ENCODE measurements around the gene TYW5.
A peak's percentile ranks its signal among the peaks of the same experiment; 100 is the strongest.
"Not testable (repeated sequence)": the region's sequence is repeated elsewhere in the genome, so short reads cannot be mapped to it uniquely, and the experiment has no call there.

The TYW5 gene

DNA sequence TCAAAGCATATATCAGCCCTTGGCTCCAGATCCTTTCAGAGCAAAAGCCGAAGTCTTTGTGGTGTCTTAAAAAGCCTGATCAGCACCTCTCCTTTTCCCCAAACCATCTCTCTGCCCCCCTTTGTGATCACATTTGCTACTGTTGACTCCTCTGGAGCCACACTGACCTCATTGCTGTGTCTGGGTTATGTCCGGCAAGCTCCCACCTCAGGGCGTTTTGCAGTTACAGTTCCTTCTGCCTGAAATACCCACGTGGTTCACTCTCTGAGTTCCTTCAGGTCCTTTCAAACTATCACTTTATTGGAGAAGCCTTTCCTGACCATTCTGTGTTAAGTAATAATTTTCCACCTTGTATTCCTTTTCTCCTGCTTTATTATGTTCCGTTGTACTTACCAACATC is 32.4 kb downstream of the TYW5 start:
- DNase-seq (ENCODE audit: insufficient read length, low spot score) (no peak), FAIRE-seq (peak; percentile 33)
- no peak for TF ChIP-seq POLR2A (IDR thresholded peaks at IDR 0.05; ENCODE audit: low read depth, low read length)

DNA sequence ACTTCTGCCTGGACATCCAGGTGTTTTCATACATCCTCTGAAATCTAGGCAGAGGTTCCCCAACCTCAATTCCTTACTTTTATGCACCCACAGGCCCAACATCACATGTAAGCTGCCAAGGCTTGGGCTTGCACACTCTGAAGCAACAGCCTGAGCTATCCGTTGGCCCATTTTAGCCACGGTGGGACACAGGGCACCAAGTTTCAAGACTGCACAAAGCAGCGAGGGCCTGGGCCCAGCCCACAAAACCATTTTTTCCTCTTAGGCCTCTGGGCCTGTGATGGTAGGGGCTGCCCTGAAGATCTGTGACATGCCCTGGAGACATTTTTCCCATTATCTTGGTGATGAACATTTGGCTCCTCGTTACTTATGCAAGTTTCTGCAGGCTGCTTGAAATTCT is 38.3 kb downstream of the TYW5 start:
- DNase-seq (ENCODE audit: insufficient read length, low spot score) (no peak), FAIRE-seq (no peak)
- no peak for TF ChIP-seq POLR2A (IDR thresholded peaks at IDR 0.05; ENCODE audit: low read depth, low read length)

DNA sequence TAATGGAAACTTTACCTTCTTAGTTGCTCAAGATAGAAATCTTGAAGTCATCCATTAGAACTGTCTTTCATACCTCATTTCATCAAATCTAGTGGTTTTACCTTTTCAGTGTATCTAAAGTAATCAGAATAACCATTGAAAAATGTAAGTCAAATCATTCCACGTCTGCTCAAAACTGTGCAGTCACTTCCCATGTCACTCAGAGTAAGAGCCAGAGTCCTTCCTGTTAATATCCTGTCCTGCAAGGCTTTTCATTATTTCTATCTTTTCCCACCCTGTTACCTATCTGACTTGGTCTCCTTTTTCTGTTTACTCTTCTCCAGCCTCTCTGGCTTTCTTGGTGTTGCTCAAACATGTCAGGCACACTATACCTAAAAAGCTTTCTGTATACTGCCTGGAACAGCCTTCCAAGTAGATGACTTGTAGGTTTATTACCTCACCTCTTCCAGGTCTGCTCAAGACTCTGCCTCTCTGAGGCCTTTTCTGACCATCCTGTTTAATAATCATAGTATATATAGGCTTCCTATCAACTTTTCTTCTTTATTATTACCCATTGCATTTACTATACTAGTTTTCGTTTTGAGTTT is 40.8 kb downstream of the TYW5 start:
- no peak for DNase-seq (ENCODE audit: insufficient read length, low spot score)
- no peak for FAIRE-seq
- no peak for TF ChIP-seq POLR2A (IDR thresholded peaks at IDR 0.05; ENCODE audit: low read depth, low read length)

DNA sequence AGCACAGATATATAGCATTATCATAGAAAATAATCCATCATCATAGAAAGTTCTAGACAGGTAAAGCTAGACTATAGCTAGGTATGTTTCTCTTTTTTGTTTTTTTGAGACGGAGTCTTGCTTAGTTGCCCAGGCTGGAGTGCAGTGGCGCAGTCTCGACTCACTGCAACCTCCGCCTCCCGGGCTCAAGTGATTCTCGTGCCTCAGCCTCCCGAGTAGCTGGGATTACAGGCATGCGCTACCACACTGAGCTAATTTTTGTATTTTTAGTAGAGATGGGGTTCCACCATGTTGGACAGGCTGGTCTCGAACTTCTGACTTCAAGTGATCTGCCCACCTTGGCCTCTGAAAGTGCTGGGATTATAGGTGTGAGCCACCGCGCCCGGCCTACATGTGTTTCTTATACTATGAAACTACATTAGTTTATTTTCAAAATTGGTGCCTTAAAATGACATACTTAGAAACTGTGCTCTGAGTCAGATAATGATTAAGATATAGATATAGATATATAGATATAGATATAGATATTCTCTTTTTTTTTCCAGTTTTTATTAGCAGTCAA is 42.7 kb downstream of the TYW5 start:
- not testable (repeated sequence) for DNase-seq (ENCODE audit: insufficient read length, low spot score); FAIRE-seq

DNA sequence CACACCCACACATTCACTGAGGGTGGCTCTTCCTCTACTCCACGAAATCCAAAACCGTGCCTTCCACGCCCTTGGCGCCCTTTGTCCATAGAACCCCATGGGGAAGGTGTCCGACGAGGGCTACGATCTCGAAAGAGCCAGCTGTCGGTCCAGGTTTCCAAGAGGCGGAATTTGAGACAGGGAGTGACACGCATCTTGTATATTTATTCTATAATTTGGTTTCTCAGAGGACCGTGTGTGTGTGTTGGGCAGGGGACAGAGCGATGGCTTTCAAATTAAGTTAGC is 43.5 kb downstream of the TYW5 start:
- no peak for TF ChIP-seq POLR2A (IDR thresholded peaks at IDR 0.05; ENCODE audit: low read depth, low read length)
- no peak for DNase-seq (ENCODE audit: insufficient read length, low spot score)
- FAIRE-seq = no peak

DNA sequence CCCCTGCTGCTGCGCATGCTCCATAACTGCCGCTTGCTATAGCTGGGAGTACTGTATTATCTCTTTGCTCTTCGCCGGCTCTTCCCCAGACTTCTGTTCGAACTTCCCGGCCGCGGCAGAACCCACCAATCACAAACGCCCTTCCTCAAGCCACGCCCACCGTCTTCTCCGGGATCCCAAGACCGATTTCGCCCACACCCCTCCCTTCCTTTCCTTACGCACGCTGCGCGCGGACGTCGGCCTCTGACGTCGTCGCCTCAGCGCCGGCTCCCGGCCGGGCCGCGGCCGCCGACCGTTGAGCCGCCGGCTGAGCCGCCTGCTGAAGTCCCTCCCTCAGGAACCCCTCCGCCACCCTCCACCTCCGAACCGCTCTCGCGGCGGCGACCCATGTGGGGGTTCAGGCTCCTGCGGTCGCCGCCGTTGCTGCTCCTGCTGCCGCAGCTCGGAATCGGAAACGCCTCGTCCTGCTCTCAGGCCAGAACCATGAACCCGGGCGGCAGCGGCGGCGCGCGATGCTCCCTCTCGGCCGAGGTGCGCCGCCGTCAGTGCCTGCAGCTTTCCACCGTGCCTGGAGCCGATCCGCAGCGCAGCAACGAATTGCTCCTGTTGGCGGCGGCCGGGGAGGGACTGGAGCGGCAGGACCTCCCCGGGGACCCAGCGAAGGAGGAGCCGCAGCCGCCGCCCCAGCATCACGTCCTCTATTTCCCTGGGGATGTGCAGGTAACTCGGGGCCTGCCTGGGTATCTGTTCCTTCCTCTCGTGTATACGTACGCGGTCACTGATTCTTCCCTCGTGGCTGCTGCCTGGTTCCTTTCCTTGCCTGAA is 44.0 kb downstream of the TYW5 start, which contains the start of gene C2orf69:
C2orf69 (plus strand) TSS at position 242 of the 825 bp plus-strand sequence; CDS start at position 388, 146 bp downstream.
- peak; percentile 70 for DNase-seq (ENCODE audit: insufficient read length, low spot score)
- FAIRE-seq = peak; percentile 93
- peak; percentile 76 for TF ChIP-seq POLR2A (IDR thresholded peaks at IDR 0.05; ENCODE audit: low read depth, low read length)

DNA sequence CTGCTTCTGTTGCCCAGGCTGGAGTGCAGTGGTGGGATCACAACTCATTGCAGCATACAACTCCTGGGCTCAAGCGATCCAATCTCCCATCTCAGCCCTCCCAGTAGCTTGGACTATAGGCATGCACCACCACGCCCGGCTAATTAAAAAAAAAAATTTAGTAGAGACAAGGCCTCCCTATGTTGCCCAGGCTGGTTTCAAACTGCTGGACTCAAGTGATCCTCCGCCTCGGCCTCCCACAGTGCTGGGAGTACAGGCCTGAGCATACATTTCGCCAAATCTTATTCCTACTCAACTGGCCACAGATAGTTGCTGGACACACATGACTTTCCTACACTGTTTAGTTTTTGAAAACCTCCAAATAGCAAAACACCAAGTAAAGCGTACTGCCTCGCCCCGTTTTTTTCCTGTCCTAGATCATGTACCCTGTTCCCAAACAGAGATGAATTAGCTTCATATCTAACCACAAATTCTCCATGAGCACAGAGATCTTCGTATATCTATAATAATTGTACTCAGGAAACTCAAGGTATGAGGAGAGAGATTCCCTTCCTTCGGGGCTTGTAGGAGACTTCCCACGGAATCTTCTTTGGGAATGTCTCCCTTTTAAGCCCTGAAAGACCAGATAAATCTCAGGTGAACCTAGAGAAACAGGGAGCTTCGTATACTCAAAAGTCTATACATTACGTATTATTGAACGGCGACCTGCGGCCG is 44.8 kb downstream of the TYW5 start:
- peak; percentile 57 for FAIRE-seq

DNA sequence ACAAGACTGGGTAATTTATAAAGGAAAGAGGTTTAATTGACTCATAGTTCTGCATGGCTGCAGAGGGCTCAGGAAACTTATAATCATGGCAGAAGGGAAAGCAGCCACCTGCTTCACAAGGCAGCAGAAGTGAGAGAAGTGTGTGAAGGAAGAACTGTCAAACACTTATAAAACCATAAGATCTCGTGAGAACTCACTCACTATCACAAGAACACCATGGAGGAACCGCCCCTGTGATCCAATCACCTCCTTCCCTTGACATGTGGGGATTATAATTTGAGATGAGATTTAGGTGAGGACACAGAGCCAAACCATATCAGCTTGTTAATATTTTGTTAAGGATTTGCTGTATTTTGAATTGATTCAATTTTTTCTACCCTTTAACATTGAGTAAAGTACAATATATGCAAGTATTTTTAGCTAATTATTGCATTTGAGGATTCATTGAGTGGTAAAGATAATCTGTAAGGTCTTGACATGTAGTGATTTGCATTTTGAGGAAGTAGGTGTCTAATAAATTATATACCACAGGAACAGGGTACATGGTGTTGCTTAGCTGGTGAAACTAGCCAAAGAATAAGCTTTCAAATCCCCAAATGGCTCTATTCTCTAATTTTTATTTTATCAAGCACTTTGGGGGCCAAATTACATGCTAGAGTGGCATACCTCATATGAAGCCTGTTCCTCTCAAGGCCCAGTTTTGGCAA is 48.1 kb downstream of the TYW5 start:
- TF ChIP-seq POLR2A (IDR thresholded peaks at IDR 0.05; ENCODE audit: low read depth, low read length) = no peak

More for the DNA sequence above, 44.8 kb downstream of the TYW5 start:
- DNase-seq (ENCODE audit: insufficient read length, low spot score) = no peak
- no peak for TF ChIP-seq POLR2A (IDR thresholded peaks at IDR 0.05; ENCODE audit: low read depth, low read length)

DNA sequence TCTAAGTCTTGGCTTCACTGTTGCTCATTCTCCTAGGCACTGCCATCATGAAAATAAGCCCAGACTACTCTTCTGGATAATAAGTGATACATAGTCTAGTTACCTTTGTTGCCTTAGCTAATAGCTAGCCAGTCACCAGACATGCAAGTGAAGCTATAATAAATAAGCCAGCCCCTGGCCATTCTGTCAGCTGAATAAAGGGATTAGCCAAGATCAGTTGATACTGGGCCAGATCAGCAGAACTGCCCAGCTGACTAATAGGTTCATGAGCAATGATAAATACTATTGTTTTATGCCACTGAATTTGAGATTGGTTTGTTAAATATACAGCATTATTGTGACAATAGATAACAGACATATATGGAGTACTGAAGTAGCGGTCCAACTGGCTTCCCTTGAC is 52.2 kb downstream of the TYW5 start:
- DNase-seq (ENCODE audit: insufficient read length, low spot score) (no peak), FAIRE-seq (no peak)
- TF ChIP-seq POLR2A (IDR thresholded peaks at IDR 0.05; ENCODE audit: low read depth, low read length) = no peak

More for the DNA sequence above, 48.1 kb downstream of the TYW5 start:
- DNase-seq (ENCODE audit: insufficient read length, low spot score) = no peak
- no peak for FAIRE-seq

DNA sequence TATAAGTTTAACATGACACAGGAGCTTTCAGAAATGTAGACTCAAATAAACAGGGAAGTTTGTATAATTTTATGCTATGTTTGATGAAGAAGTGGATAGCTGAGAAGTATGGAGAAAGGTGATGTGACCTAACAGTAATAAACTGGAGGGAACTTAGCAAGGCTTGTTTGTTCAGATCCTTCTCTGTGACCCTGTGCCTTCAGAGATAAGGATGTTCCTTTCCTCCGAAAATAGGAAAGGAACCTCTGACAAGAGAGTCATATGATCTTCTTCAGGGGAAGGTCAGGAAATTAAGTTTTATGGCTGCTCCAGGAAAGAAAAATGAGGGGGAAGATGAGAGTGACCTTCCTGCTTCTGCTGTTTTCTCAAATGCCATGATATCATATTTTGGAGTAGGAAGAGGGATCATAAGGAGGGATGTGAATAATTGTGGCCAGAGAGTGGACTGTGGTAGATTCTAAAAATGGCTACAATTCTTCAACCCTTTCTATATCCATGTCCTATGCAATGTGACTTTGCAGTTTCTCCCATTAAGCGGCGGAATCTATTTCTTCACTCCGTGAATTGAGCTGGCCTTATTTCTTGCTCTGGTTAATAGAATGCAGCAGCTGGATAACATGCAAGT is 52.7 kb downstream of the TYW5 start:
- FAIRE-seq = no peak
- no peak for DNase-seq (ENCODE audit: insufficient read length, low spot score)
- no peak for TF ChIP-seq POLR2A (IDR thresholded peaks at IDR 0.05; ENCODE audit: low read depth, low read length)

DNA sequence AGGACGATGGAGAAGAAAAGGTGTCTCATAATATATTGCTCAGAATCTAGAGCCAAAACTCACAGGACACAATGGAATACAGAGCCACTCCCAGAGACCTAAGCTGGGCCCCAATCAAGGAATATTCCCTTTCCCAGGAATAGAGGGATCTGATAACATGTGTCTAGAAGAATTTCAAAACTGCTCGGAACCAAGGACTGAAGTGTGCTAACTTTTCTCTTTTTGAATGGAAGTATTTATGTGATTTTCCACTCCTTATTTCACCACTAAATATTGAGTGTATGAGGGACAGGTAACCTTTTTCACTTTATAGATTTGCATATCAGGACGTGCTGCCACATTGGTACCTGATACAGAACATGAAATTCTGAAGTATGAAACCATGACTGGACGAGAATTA is 53.3 kb downstream of the TYW5 start:
- TF ChIP-seq POLR2A (IDR thresholded peaks at IDR 0.05; ENCODE audit: low read depth, low read length) = no peak
- FAIRE-seq (no peak), DNase-seq (ENCODE audit: insufficient read length, low spot score) (no peak)

DNA sequence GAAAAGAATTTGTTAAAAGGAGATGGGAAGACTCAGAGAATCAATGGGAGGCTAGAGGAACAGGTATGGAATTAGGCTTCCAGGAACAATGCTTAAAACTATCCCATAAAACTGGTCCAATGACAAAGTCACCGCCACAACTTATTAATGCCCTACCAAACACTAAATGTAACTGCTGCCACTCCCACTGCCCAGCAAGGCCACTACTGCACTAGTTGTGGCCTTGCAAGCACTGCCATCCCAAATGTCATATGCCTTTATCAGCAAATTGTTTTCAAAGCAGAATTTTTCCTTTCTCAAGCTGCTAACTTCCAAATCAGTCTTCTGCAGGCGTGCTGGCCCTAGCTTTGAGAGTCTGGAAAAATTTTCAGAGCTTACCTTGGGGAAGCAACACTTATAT is 58.7 kb downstream of the TYW5 start:
- FAIRE-seq = no peak

DNA sequence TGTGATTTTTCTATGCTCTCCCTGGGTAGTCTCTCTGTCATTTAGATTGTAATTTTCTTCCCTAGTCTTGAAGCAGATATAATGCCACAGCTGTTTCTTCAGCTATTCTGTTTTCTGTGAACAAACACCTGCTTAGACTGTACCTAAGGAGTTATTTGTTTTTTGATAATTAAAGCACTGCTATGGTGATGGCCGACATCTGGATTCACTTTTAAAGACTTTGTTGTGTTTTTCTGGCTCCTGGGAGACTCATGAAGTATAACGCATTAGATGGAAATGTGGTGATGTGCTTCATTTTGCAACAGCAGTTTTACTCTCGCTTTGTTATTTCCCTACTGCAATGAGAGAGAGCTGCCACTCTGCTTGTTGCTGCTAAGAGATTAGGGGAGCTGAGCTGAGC is 59.9 kb downstream of the TYW5 start:
- FAIRE-seq (no peak), DNase-seq (ENCODE audit: insufficient read length, low spot score) (no peak)
- TF ChIP-seq POLR2A (IDR thresholded peaks at IDR 0.05; ENCODE audit: low read depth, low read length) = no peak

More for the DNA sequence above, 58.7 kb downstream of the TYW5 start:
- no peak for TF ChIP-seq POLR2A (IDR thresholded peaks at IDR 0.05; ENCODE audit: low read depth, low read length)
- no peak for DNase-seq (ENCODE audit: insufficient read length, low spot score)
